ENCODE results near the gene TMEM272. TPM values are rescaled to one million over a fixed set of nuclear protein-coding genes. Genes with fewer than 3 reads are reported as not detected.

Gene TMEM272
- total RNA-seq, 1 donor from 2014 or later, result 0.25 TPM

- Histone ChIP-seq H3K27me3 (no peaks in the 10 kb centered on the region), H3K4me1 (peaks cover 27% of the 10 kb centered on the region), H3K9me3 (no peaks in the 10 kb centered on the region), H3K4me3 (no peak overlapping the region), H3K36me3 (no peaks in the 10 kb centered on the region), H3K27ac (no peak overlapping the region)
- TF ChIP-seq POLR2AphosphoS5 (IDR thresholded peaks at IDR 0.05; ENCODE audit: insufficient read depth in 1 of 2, low read depth in 1 of 2), result no peak
- no peak for TF ChIP-seq POLR2A (IDR thresholded peaks at IDR 0.05)
- TF ChIP-seq, protein P1, sequence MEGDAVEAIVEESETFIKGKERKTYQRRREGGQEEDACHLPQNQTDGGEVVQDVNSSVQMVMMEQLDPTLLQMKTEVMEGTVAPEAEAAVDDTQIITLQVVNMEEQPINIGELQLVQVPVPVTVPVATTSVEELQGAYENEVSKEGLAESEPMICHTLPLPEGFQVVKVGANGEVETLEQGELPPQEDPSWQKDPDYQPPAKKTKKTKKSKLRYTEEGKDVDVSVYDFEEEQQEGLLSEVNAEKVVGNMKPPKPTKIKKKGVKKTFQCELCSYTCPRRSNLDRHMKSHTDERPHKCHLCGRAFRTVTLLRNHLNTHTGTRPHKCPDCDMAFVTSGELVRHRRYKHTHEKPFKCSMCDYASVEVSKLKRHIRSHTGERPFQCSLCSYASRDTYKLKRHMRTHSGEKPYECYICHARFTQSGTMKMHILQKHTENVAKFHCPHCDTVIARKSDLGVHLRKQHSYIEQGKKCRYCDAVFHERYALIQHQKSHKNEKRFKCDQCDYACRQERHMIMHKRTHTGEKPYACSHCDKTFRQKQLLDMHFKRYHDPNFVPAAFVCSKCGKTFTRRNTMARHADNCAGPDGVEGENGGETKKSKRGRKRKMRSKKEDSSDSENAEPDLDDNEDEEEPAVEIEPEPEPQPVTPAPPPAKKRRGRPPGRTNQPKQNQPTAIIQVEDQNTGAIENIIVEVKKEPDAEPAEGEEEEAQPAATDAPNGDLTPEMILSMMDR (IDR thresholded peaks at IDR 0.05), result no peak
- intact Hi-C loops (cut with DNase I), result no loop called here
- DNase-seq (ENCODE audit: extremely low spot score in 2 of 2), result peak in 1 of 2 donors; percentile 83
Observed at GRCh38 chr13:51773515-51773914, 71.5 kb downstream of the TMEM272 start.

GRCh38 chr13:51772781-51773180 is 72.2 kb downstream of the TMEM272 start:
- H3K4me1 ChIP-seq, result peaks cover 27% of the 10 kb centered on the region
- TF ChIP-seq, protein P1 (IDR thresholded peaks at IDR 0.05), result no peak
- TF ChIP-seq POLR2A (IDR thresholded peaks at IDR 0.05) (no peak), POLR2AphosphoS5 (IDR thresholded peaks at IDR 0.05; ENCODE audit: insufficient read depth in 1 of 2, low read depth in 1 of 2) (no peak)
- no peaks in the 10 kb centered on the region for H3K27me3 ChIP-seq
- H3K36me3 ChIP-seq, result no peaks in the 10 kb centered on the region
- peak in 1 of 2 donors; percentile 83 for DNase-seq (ENCODE audit: extremely low spot score in 2 of 2)
- H3K4me3 ChIP-seq, result no peak overlapping the region
- H3K27ac ChIP-seq, result no peak overlapping the region
- H3K9me3 ChIP-seq, result no peaks in the 10 kb centered on the region
- intact Hi-C loops (cut with DNase I), result no loop called here

- DNase-seq (ENCODE audit: extremely low spot score in 2 of 2), result peak in 1 of 2 donors; percentile 85
- peaks cover 27% of the 10 kb centered on the region for H3K4me1 ChIP-seq
- no peak overlapping the region for H3K27ac ChIP-seq
- TF ChIP-seq, protein P1 (IDR thresholded peaks at IDR 0.05), result no peak
- TF ChIP-seq POLR2AphosphoS5 (IDR thresholded peaks at IDR 0.05; ENCODE audit: insufficient read depth in 1 of 2, low read depth in 1 of 2) (no peak), POLR2A (IDR thresholded peaks at IDR 0.05) (no peak)
- no peak overlapping the region for H3K4me3 ChIP-seq
- H3K27me3 ChIP-seq, result no peaks in the 10 kb centered on the region
- H3K9me3 ChIP-seq, result no peaks in the 10 kb centered on the region
- no peaks in the 10 kb centered on the region for H3K36me3 ChIP-seq
- intact Hi-C loops (cut with DNase I), result no loop called here
Observed at GRCh38 chr13:51772105-51772455, 72.9 kb downstream of the TMEM272 start.

DNA sequence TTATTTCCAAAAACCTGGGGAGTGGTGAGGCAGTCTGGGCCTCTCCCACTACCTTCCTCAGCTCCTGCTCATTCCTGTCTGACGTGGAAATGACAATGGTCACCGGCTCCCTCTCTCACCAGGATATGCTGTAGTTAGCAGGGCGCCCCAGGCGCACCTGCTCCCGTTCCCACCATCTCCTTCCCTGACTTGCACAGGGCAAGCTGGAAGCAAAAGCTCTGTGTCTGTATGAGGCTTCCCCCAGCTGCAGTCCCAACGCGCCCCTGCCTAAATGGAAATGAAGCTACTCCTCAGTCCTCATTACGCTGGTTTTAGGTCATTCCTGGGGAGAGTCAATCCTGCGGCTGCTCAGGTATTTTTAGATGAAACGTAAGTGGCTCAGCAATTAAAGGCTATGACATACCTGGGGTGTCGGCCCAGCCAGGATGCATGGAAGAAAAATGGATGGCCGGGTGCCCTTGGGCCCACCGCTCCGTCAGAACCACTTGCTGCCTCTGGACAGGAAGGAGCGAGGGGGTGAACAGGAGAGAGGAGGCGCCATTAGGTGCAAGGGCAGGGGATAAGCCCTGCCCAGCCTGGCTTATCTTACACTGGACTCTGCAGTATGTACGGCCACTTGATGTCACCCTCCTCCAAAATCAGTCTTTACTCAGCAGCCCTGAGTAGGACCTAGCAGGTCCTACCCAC is 73.4 kb downstream of the TMEM272 start:
- peak overlapping the region; percentile 92 for H3K27ac ChIP-seq
- H3K36me3 ChIP-seq, result peaks cover 0 to 2% of the 10 kb centered on the region in 2 donors
- no peak for TF ChIP-seq POLR2A (IDR thresholded peaks at IDR 0.05)
- TF ChIP-seq, protein P1 (IDR thresholded peaks at IDR 0.05), result no peak
- no peak for TF ChIP-seq POLR2AphosphoS5 (IDR thresholded peaks at IDR 0.05; ENCODE audit: insufficient read depth in 1 of 2, low read depth in 1 of 2)
- H3K27me3 ChIP-seq, result no peaks in the 10 kb centered on the region
- H3K4me1 ChIP-seq, result peaks cover 27% of the 10 kb centered on the region
- no peaks in the 10 kb centered on the region for H3K9me3 ChIP-seq
- peak in 1 of 2 donors; percentile 89 for DNase-seq (ENCODE audit: extremely low spot score in 2 of 2)
- no peak overlapping the region for H3K4me3 ChIP-seq
- intact Hi-C loops (cut with DNase I), result no loop called here

GRCh38 chr13:51770681-51771417 is 74.1 kb downstream of the TMEM272 start:
- peak in 1 of 2 donors; percentile 84 for DNase-seq (ENCODE audit: extremely low spot score in 2 of 2)
- no peak overlapping the region for H3K4me3 ChIP-seq
- peak overlapping the region; percentile 92 for H3K27ac ChIP-seq
- TF ChIP-seq POLR2A (IDR thresholded peaks at IDR 0.05) (no peak), POLR2AphosphoS5 (IDR thresholded peaks at IDR 0.05; ENCODE audit: insufficient read depth in 1 of 2, low read depth in 1 of 2) (no peak)
- TF ChIP-seq, protein P1 (IDR thresholded peaks at IDR 0.05), result no peak
- H3K27me3 ChIP-seq, result no peaks in the 10 kb centered on the region
- no peaks in the 10 kb centered on the region for H3K9me3 ChIP-seq
- H3K4me1 ChIP-seq, result peaks cover 27% of the 10 kb centered on the region
- peaks cover 0 to 8% of the 10 kb centered on the region in 2 donors for H3K36me3 ChIP-seq
- intact Hi-C loops (cut with DNase I), result no loop called here

Measured in vagina (tissue), 2 donors.